Neutrophil (primary cell): ENCODE results near the gene KCNB1.

Experiments used
- H3K27ac ChIP-seq: fragments of 200-600 bp; sonication (generic); 2 replicates; pipeline ENCODE4 v1.5.1; 2016; ENCODE audit warnings: mild to moderate bottlenecking, moderate library complexity
- H3K27me3 ChIP-seq: fragments of 200-600 bp; sonication (generic); 2 replicates; pipeline ENCODE4 v1.6.0; 2016; ENCODE audit warnings: mild to moderate bottlenecking
- H3K36me3 ChIP-seq: fragments of 200-600 bp; sonication (generic); 2 replicates; pipeline ENCODE4 v1.5.1; 2017
- H3K4me1 ChIP-seq, 2 experiments: fragments of 200-600 bp in 1 of 2; sonication (generic) in 1 of 2; 1 replicate in 1 of 2; 2 replicates in 1 of 2; pipeline versions ENCODE4 v1.5.1 to v1.6.1; 2013 to 2016; ENCODE audit warnings: low read depth in 1 of 2, low read length in 1 of 2, mild to moderate bottlenecking in 1 of 2, moderate library complexity in 1 of 2; ENCODE audit not compliant: control insufficient read depth in 1 of 2, insufficient read depth in 1 of 2
- H3K4me3 ChIP-seq, 2 experiments: fragments of 200-600 bp in 1 of 2; sonication (generic) in 1 of 2; 1 replicate in 1 of 2; 2 replicates in 1 of 2; pipeline ENCODE4 v1.5.1; 2013 to 2016; ENCODE audit warnings: low read depth in 1 of 2, low read length in 1 of 2, mild to moderate bottlenecking in 1 of 2, moderate library complexity in 1 of 2
- H3K9me3 ChIP-seq: fragments of 200-600 bp; sonication (generic); 2 replicates; pipeline ENCODE4 v1.5.1; 2016
- TF ChIP-seq, protein P1 (sequence below): fragments of 200-600 bp; sonication (generic); IDR thresholded peaks from 2 replicates; pipeline ENCODE4 v1.5.1; 2016; ENCODE audit warnings: antibody characterized with exemption

The KCNB1 gene

DNA sequence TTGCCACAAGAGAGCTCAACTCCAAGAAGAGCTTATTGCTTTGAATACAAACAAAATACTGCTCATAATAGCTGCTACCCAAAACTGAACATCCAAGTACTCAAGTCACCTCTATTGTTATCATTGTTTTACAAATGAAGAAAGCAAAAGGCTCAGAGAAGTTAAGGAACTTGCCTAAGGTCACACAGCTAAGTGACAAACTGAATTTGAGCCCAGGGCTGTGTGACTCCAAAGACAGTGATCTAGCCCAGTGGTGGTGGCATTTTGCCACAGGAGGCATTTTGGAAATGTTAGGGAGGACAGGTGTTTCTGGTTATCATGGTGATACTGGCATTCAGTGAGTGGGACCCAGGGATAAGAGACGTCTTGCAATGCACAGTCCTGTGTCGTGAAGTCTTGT, 79.5 kb downstream of the KCNB1 start:
- Histone ChIP-seq H3K4me1 (no peaks in the 10 kb centered on the region), H3K27ac (no peak overlapping the region), H3K9me3 (no peaks in the 10 kb centered on the region), H3K4me3 (no peak overlapping the region), H3K36me3 (no peaks in the 10 kb centered on the region), H3K27me3 (peaks cover 27% of the 10 kb centered on the region)
- TF ChIP-seq, protein P1, sequence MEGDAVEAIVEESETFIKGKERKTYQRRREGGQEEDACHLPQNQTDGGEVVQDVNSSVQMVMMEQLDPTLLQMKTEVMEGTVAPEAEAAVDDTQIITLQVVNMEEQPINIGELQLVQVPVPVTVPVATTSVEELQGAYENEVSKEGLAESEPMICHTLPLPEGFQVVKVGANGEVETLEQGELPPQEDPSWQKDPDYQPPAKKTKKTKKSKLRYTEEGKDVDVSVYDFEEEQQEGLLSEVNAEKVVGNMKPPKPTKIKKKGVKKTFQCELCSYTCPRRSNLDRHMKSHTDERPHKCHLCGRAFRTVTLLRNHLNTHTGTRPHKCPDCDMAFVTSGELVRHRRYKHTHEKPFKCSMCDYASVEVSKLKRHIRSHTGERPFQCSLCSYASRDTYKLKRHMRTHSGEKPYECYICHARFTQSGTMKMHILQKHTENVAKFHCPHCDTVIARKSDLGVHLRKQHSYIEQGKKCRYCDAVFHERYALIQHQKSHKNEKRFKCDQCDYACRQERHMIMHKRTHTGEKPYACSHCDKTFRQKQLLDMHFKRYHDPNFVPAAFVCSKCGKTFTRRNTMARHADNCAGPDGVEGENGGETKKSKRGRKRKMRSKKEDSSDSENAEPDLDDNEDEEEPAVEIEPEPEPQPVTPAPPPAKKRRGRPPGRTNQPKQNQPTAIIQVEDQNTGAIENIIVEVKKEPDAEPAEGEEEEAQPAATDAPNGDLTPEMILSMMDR: no peak

DNA sequence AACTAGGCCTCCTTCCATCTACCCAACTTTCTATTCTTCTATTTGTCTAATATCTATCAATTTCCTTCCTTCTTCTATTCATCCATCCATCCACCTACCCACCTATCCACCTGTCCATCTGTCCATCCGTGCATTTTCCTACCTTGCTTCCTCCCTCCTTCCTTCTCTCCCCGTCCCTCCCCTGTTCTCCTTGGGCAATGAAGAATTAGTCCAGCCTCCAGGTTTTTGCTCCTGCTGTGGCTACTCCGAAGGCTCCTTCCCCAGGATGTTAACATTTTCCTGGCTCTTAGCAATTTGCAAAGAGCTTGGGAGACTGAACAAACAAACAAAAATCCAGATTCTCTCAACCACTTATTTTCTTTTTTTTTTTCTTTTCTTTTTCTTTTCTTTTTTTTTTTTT, 81.6 kb downstream of the KCNB1 start:
- Histone ChIP-seq H3K27me3 (peaks cover 25% of the 10 kb centered on the region), H3K9me3 (no peaks in the 10 kb centered on the region), H3K4me3 (no peak overlapping the region), H3K4me1 (no peaks in the 10 kb centered on the region), H3K27ac (no peak overlapping the region), H3K36me3 (no peaks in the 10 kb centered on the region)
- TF ChIP-seq, protein P1: no peak

DNA sequence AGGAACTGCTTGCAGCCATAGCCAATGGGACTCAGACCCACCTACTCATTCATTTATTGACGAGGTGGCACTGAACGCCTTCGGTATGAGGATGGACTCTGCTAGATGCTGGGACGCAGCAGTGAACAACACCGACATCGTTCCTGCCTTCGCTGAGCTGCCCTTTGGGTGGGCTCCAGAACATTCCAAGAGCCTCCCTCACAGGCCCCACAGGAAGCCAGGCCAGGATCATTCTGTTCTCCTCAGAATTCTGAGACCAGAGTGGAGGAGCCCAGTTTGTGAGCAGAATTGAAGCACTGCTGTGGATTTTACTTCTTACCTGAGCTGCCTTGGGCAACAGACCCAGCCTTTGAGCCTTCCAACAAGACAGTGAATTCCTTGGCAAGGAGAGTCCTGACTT, 82.1 kb downstream of the KCNB1 start:
- H3K9me3 ChIP-seq: no peaks in the 10 kb centered on the region
- no peak overlapping the region for H3K4me3 ChIP-seq
- TF ChIP-seq, protein P1: no peak
- no peaks in the 10 kb centered on the region for H3K36me3 ChIP-seq
- peaks cover 20% of the 10 kb centered on the region for H3K27me3 ChIP-seq
- no peak overlapping the region for H3K27ac ChIP-seq
- H3K4me1 ChIP-seq: no peaks in the 10 kb centered on the region

DNA sequence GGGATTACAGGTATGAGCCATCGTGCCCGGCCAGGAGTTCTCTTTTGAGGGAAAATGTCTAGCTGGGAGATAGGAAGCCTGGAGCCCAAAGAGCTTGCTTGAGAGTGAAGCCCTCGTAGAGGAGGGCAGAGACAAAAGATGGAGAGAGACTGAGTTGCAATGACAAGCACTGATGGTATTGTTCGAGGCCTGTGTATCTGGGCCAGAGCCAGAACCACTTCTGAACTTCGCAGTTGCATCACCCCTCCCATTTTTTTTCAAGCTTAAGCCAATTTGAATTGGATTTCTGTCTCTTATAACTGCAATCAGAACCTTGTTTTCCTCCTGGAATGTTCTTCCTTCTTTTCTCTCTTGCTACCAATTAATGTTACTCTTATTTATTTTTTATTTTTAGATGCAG, 83.1 kb downstream of the KCNB1 start:
- Histone ChIP-seq H3K4me3 (no peak overlapping the region), H3K27me3 (peaks cover 9% of the 10 kb centered on the region), H3K27ac (no peak overlapping the region), H3K36me3 (no peaks in the 10 kb centered on the region), H3K4me1 (no peaks in the 10 kb centered on the region), H3K9me3 (no peaks in the 10 kb centered on the region)
- TF ChIP-seq, protein P1: no peak

DNA sequence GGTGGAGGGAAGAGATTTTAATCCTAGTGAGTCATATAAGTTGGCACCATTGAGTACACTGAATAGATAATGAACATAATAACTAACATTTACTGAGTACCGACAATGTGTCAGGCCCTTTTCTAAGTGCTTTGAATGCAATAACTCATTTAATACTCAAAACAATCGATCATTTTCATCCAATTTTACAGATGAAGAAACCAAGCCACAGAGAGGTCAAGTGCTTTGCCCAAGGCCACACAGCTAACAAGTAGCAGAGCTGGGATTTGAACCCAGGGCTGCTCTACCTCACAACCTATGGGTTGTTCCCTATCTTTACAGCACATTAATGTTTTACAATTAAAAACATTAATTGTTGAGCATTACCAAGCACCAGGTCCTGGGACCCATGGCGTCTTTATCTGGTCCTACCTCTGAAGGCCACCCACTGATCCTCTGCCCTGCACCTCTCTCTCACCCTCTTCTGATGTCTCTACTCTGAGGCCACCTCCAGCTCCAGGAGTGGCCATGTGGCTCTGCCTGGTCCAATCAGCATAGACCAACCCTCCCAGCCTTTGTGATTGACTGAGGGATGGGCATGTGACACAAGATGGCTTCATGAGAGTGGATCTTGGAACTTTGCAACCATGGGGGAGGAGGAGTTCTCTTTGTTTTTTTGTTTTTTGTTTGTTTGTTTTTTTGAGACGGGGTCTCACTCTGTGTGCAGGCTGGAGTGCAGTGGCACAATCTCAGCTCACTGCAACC, 83.9 kb downstream of the KCNB1 start:
- Histone ChIP-seq H3K27me3 (peaks cover 10% of the 10 kb centered on the region), H3K27ac (no peak overlapping the region), H3K36me3 (no peaks in the 10 kb centered on the region), H3K9me3 (no peaks in the 10 kb centered on the region), H3K4me3 (no peak overlapping the region), H3K4me1 (no peaks in the 10 kb centered on the region)
- TF ChIP-seq, protein P1: no peak
